BLaER1 (cell line): ENCODE results near the gene RPEL1.
A peak's percentile ranks its signal among the peaks of the same experiment; 100 is the strongest.

Experiments used
- H3K27ac ChIP-seq: shearing (Covaris generic); formaldehyde crosslinking; 2 replicates; pipeline ENCODE4 v1.8.1; 2022
- H3K27me3 ChIP-seq: shearing (Covaris generic); formaldehyde crosslinking; 2 replicates; pipeline ENCODE4 v1.8.1; 2022
- H3K36me3 ChIP-seq: shearing (Covaris generic); formaldehyde crosslinking; 2 replicates; pipeline ENCODE4 v1.8.1; 2022
- H3K4me1 ChIP-seq: shearing (Covaris generic); formaldehyde crosslinking; 2 replicates; pipeline ENCODE4 v1.8.1; 2022
- H3K4me2 ChIP-seq: shearing (Covaris generic); formaldehyde crosslinking; 2 replicates; pipeline ENCODE4 v1.8.1; 2022
- H3K4me3 ChIP-seq: shearing (Covaris generic); formaldehyde crosslinking; 2 replicates; pipeline ENCODE4 v1.8.1; 2022
- H3K9ac ChIP-seq: shearing (Covaris generic); formaldehyde crosslinking; 2 replicates; pipeline ENCODE4 v1.8.1; 2022
- H3K9me3 ChIP-seq: shearing (Covaris generic); formaldehyde crosslinking; 2 replicates; pipeline ENCODE4 v1.8.1; 2022
- H4K20me1 ChIP-seq: shearing (Covaris generic); formaldehyde crosslinking; 2 replicates; pipeline ENCODE4 v1.8.1; 2022
- Cebpa-rat ChIP-seq: shearing (Covaris generic); IDR thresholded peaks from 2 replicates; pipeline ENCODE4 v1.8.1; 2022

Gene RPEL1

GRCh38 chr10:103278537-103278823 lies 32.8 kb downstream of the RPEL1 start:
- TF ChIP-seq Cebpa-rat: no peak
- no peak overlapping the region for H3K9ac ChIP-seq
- no peaks in the 10 kb centered on the region for H3K36me3 ChIP-seq
- peaks cover 57% of the 10 kb centered on the region for H4K20me1 ChIP-seq
- H3K4me3 ChIP-seq: peak overlapping the region; percentile 68; the same call in 1 of the 2 replicates
- H3K27ac ChIP-seq: no peak overlapping the region
- peaks cover 17% of the 10 kb centered on the region for H3K9me3 ChIP-seq
- peaks cover 47% of the 10 kb centered on the region for H3K27me3 ChIP-seq
- peaks cover 24% of the 10 kb centered on the region for H3K4me1 ChIP-seq
- peak overlapping the region; percentile 95 for H3K4me2 ChIP-seq

- peaks cover 17% of the 10 kb centered on the region for H3K9me3 ChIP-seq
- no peak overlapping the region for H3K27ac ChIP-seq
- H3K36me3 ChIP-seq: no peaks in the 10 kb centered on the region
- H3K4me1 ChIP-seq: peaks cover 24% of the 10 kb centered on the region
- no peak overlapping the region for H3K9ac ChIP-seq
- H3K4me3 ChIP-seq: no peak overlapping the region
- no peak for TF ChIP-seq Cebpa-rat
- H3K27me3 ChIP-seq: peaks cover 47% of the 10 kb centered on the region
- H3K4me2 ChIP-seq: no peak overlapping the region
- peaks cover 57% of the 10 kb centered on the region for H4K20me1 ChIP-seq
Measured at GRCh38 chr10:103278862-103279298, 33.2 kb downstream of the RPEL1 start.

- peaks cover 46% of the 10 kb centered on the region for H3K27me3 ChIP-seq
- H3K9me3 ChIP-seq: peaks cover 17% of the 10 kb centered on the region
Measured at GRCh38 chr10:103280031-103280430, 34.3 kb downstream of the RPEL1 start.

GRCh38 chr10:103280506-103280905 lies 34.8 kb downstream of the RPEL1 start:
- no peak for TF ChIP-seq Cebpa-rat
- Histone ChIP-seq H3K27ac (no peak overlapping the region), H3K4me1 (peaks cover 24% of the 10 kb centered on the region), H3K4me3 (no peak overlapping the region), H3K9me3 (peaks cover 17% of the 10 kb centered on the region), H3K27me3 (peaks cover 42% of the 10 kb centered on the region), H3K36me3 (no peaks in the 10 kb centered on the region), H3K9ac (no peak overlapping the region), H3K4me2 (no peak overlapping the region), H4K20me1 (peaks cover 57% of the 10 kb centered on the region)

More at GRCh38 chr10:103280031-103280430, 34.3 kb downstream of the RPEL1 start:
- H3K36me3 ChIP-seq: no peaks in the 10 kb centered on the region
- no peak overlapping the region for H3K9ac ChIP-seq
- no peak overlapping the region for H3K27ac ChIP-seq
- H3K4me3 ChIP-seq: no peak overlapping the region
- H3K4me1 ChIP-seq: peaks cover 24% of the 10 kb centered on the region
- H3K4me2 ChIP-seq: no peak overlapping the region
- peaks cover 57% of the 10 kb centered on the region for H4K20me1 ChIP-seq
- no peak for TF ChIP-seq Cebpa-rat

GRCh38 chr10:103281753-103282152 lies 36.1 kb downstream of the RPEL1 start:
- no peaks in the 10 kb centered on the region for H3K36me3 ChIP-seq
- H3K27me3 ChIP-seq: peaks cover 29% of the 10 kb centered on the region
- H3K4me1 ChIP-seq: peaks cover 18% of the 10 kb centered on the region
- H3K4me2 ChIP-seq: no peak overlapping the region
- H4K20me1 ChIP-seq: peaks cover 46% of the 10 kb centered on the region
- H3K4me3 ChIP-seq: no peak overlapping the region
- TF ChIP-seq Cebpa-rat: no peak
- H3K9me3 ChIP-seq: peaks cover 17% of the 10 kb centered on the region
- no peak overlapping the region for H3K9ac ChIP-seq
- H3K27ac ChIP-seq: no peak overlapping the region

- Histone ChIP-seq H3K9me3 (peaks cover 8% of the 10 kb centered on the region), H3K9ac (no peak overlapping the region), H3K4me2 (no peak overlapping the region), H3K27me3 (peaks cover 17% of the 10 kb centered on the region), H3K4me3 (no peak overlapping the region), H4K20me1 (peaks cover 34% of the 10 kb centered on the region), H3K36me3 (no peaks in the 10 kb centered on the region), H3K27ac (no peak overlapping the region), H3K4me1 (peaks cover 6% of the 10 kb centered on the region)
- no peak for TF ChIP-seq Cebpa-rat
Measured at GRCh38 chr10:103282961-103283360, 37.3 kb downstream of the RPEL1 start.

GRCh38 chr10:103284170-103284569 lies 38.5 kb downstream of the RPEL1 start:
- Histone ChIP-seq H3K9me3 (no peaks in the 10 kb centered on the region), H3K9ac (no peak overlapping the region), H3K27ac (no peak overlapping the region), H3K4me1 (no peaks in the 10 kb centered on the region), H4K20me1 (peaks cover 25% of the 10 kb centered on the region; the same call in 1 of the 2 replicates), H3K4me2 (no peak overlapping the region), H3K36me3 (no peaks in the 10 kb centered on the region), H3K27me3 (peaks cover 7% of the 10 kb centered on the region; the same call in 1 of the 2 replicates), H3K4me3 (no peak overlapping the region)
- no peak for TF ChIP-seq Cebpa-rat

GRCh38 chr10:103287992-103288391 lies 42.3 kb downstream of the RPEL1 start:
- Histone ChIP-seq H3K27ac (no peak overlapping the region), H3K36me3 (no peaks in the 10 kb centered on the region), H3K4me3 (no peak overlapping the region), H3K4me1 (no peaks in the 10 kb centered on the region), H3K4me2 (no peak overlapping the region), H3K9me3 (no peaks in the 10 kb centered on the region), H4K20me1 (no peaks in the 10 kb centered on the region), H3K27me3 (no peaks in the 10 kb centered on the region), H3K9ac (no peak overlapping the region)
- TF ChIP-seq Cebpa-rat: no peak

- Histone ChIP-seq H3K4me3 (no peak overlapping the region), H3K27me3 (no peaks in the 10 kb centered on the region), H3K4me2 (no peak overlapping the region), H3K36me3 (no peaks in the 10 kb centered on the region), H4K20me1 (no peaks in the 10 kb centered on the region), H3K27ac (no peak overlapping the region), H3K9ac (no peak overlapping the region), H3K4me1 (no peaks in the 10 kb centered on the region), H3K9me3 (no peaks in the 10 kb centered on the region)
- no peak for TF ChIP-seq Cebpa-rat
Measured at GRCh38 chr10:103291588-103291987, 45.9 kb downstream of the RPEL1 start.

- no peaks in the 10 kb centered on the region for H3K9me3 ChIP-seq
- no peaks in the 10 kb centered on the region for H4K20me1 ChIP-seq
- H3K4me3 ChIP-seq: no peak overlapping the region
- no peaks in the 10 kb centered on the region for H3K27me3 ChIP-seq
- no peak overlapping the region for H3K27ac ChIP-seq
- H3K36me3 ChIP-seq: peaks cover 4% of the 10 kb centered on the region
- no peak overlapping the region for H3K9ac ChIP-seq
- no peak for TF ChIP-seq Cebpa-rat
- no peaks in the 10 kb centered on the region for H3K4me1 ChIP-seq
- H3K4me2 ChIP-seq: no peak overlapping the region
Measured at GRCh38 chr10:103295374-103296015, 49.8 kb downstream of the RPEL1 start.
